ENCODE measurements around the gene CEBPG. TPM values are rescaled to one million over a fixed set of nuclear protein-coding genes. Genes with fewer than 3 reads are reported as not detected.

The CEBPG gene
- total RNA-seq, 2 experiments from 2014 or later = 15.5 TPM

- Histone ChIP-seq H3K27ac (ENCODE audit: low read depth in 1 of 2, low read length in 2 of 2) (no peak overlapping the region), H3K9me3 (ENCODE audit: control insufficient read depth in 1 of 2, insufficient read depth in 1 of 2, low read length in 2 of 2) (no peaks in the 10 kb centered on the region), H3K36me3 (ENCODE audit: insufficient read depth, low read length) (peaks cover 15% of the 10 kb centered on the region), H3K27me3 (ENCODE audit: control insufficient read depth in 1 of 2, insufficient read depth in 2 of 2, low read length in 2 of 2) (no peaks in the 10 kb centered on the region), H3K4me3 (ENCODE audit: low read length) (no peak overlapping the region), H3K4me1 (ENCODE audit: insufficient read depth, low read length) (peaks cover 3% of the 10 kb centered on the region)
- Mint-ChIP-seq H3K36me3 (ENCODE audit: low read depth) (peaks cover 10% of the 10 kb centered on the region), H3K27ac (no peak overlapping the region), H3K4me1 (ENCODE audit: low read depth) (no peaks in the 10 kb centered on the region), H3K27me3 (no peaks in the 10 kb centered on the region), H3K4me3 (no peak overlapping the region), H3K9me3 (no peaks in the 10 kb centered on the region)
- POLR2A ChIA-PET = no interaction called here
- intact Hi-C loops (cut with DNase I, micrococcal nuclease) = no loop called here
- DNase-seq (no peak), ATAC-seq (ENCODE audit: poor library complexity) (no peak)
- CTCF ChIA-PET = no interaction called here
- no peak for TF ChIP-seq CTCF (IDR thresholded peaks at IDR 0.05)
Observed at GRCh38 chr19:33390101-33390907, 16.8 kb downstream of the CEBPG start.

GRCh38 chr19:33390908-33391630 is 17.6 kb downstream of the CEBPG start:
- Mint-ChIP-seq H3K27me3 (no peaks in the 10 kb centered on the region), H3K9me3 (no peaks in the 10 kb centered on the region), H3K4me3 (no peak overlapping the region), H3K4me1 (ENCODE audit: low read depth) (no peaks in the 10 kb centered on the region), H3K36me3 (ENCODE audit: low read depth) (peaks cover 10% of the 10 kb centered on the region), H3K27ac (no peak overlapping the region)
- H3K4me3 ChIP-seq (ENCODE audit: low read length) = no peak overlapping the region
- POLR2A ChIA-PET = no interaction called here
- no peak for TF ChIP-seq CTCF (IDR thresholded peaks at IDR 0.05)
- no peak for ATAC-seq (ENCODE audit: poor library complexity)
- H3K36me3 ChIP-seq (ENCODE audit: insufficient read depth, low read length) = peaks cover 11% of the 10 kb centered on the region
- H3K4me1 ChIP-seq (ENCODE audit: insufficient read depth, low read length) = peaks cover 3% of the 10 kb centered on the region
- H3K9me3 ChIP-seq (ENCODE audit: control insufficient read depth in 1 of 2, insufficient read depth in 1 of 2, low read length in 2 of 2) = no peaks in the 10 kb centered on the region
- no peaks in the 10 kb centered on the region for H3K27me3 ChIP-seq (ENCODE audit: control insufficient read depth in 1 of 2, insufficient read depth in 2 of 2, low read length in 2 of 2)
- H3K27ac ChIP-seq (ENCODE audit: low read depth in 1 of 2, low read length in 2 of 2) = no peak overlapping the region
- CTCF ChIA-PET = no interaction called here
- DNase-seq = no peak
- intact Hi-C loops (cut with DNase I, micrococcal nuclease) = no loop called here

- Mint-ChIP-seq H3K9me3 (no peaks in the 10 kb centered on the region), H3K27me3 (no peaks in the 10 kb centered on the region), H3K27ac (no peak overlapping the region), H3K36me3 (ENCODE audit: low read depth) (peaks cover 5% of the 10 kb centered on the region), H3K4me1 (ENCODE audit: low read depth) (no peaks in the 10 kb centered on the region), H3K4me3 (no peak overlapping the region)
- no peaks in the 10 kb centered on the region for H3K9me3 ChIP-seq (ENCODE audit: control insufficient read depth in 1 of 2, insufficient read depth in 1 of 2, low read length in 2 of 2)
- DNase-seq (no peak), ATAC-seq (ENCODE audit: poor library complexity) (no peak)
- peaks cover 6% of the 10 kb centered on the region for H3K36me3 ChIP-seq (ENCODE audit: insufficient read depth, low read length)
- CTCF ChIA-PET = no interaction called here
- no peaks in the 10 kb centered on the region for H3K27me3 ChIP-seq (ENCODE audit: control insufficient read depth in 1 of 2, insufficient read depth in 2 of 2, low read length in 2 of 2)
- peaks cover 3% of the 10 kb centered on the region for H3K4me1 ChIP-seq (ENCODE audit: insufficient read depth, low read length)
- TF ChIP-seq CTCF (IDR thresholded peaks at IDR 0.05) = no peak
- no peak overlapping the region for H3K4me3 ChIP-seq (ENCODE audit: low read length)
- H3K27ac ChIP-seq (ENCODE audit: low read depth in 1 of 2, low read length in 2 of 2) = no peak overlapping the region
- POLR2A ChIA-PET = interaction anchor here (0.6 kb wide), 1 partner anchor 347 kb away, joined by 3 read pairs; no protein-coding TSS in a partner anchor
- intact Hi-C loops (cut with DNase I, micrococcal nuclease) = no loop called here
Observed at GRCh38 chr19:33391631-33392249, 18.2 kb downstream of the CEBPG start.

Data from CD4-positive, alpha-beta T cell (primary cell).